ENCODE data around the gene TNP1. TPM values are rescaled to one million over a fixed set of nuclear protein-coding genes. Genes with fewer than 3 reads are reported as not detected.

TNP1 gene
- total and polyA plus RNA-seq, 2 donors = 0.57 to 3.4 TPM

DNA sequence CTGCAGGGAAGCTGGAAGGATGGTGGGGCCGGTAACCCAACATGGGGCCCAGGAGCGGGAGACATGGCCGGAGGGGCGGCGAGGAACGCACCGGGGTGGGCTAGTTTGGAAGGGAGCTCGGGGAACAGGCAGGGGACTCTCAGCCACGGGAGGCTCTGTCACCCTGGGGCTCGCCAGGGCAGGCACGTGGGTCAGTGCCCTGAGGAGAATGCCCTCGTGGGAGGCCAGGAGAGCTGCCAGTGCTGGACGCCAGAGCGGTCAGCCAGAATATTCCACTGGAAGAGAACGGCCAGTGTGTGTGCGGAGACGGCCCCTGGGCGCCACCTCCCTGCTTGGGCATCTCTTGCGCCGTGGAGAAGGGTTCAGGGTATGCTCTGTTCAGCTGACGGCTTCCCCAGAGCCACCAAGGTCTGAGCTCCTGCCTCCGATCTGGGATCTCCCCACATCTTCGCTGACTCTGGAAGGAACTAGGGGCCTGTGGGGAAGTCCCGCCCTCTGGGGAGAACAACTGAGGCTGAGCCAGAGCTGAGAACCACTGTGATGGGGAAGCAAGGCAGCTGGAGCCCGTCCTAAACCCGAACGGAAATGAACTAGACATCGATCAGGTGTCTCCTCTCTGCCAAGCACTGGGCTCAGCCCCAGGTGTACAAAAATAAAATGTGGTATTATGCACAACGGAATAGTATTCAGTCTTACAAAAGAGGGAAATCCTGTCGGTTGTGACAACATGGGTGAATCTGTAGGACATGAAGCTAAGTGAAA is 49.3 kb downstream of the TNP1 start:
- no peak for DNase-seq (ENCODE audit: low read depth in 6 of 9, low spot score in 9 of 9)
- Histone ChIP-seq H3K4me3 (ENCODE audit: low read length in 2 of 2) (no peak overlapping the region), H3K27ac (ENCODE audit: low read depth in 1 of 2, low read length in 1 of 2) (no peak overlapping the region), H3K9me3 (ENCODE audit: control insufficient read depth in 2 of 2, insufficient read depth in 1 of 2, low read length in 1 of 2) (no peaks in the 10 kb centered on the region), H3K36me3 (ENCODE audit: control insufficient read depth in 2 of 2, insufficient read depth in 2 of 2, low read length in 1 of 2) (no peaks in the 10 kb centered on the region), H3K4me1 (ENCODE audit: control insufficient read depth in 2 of 2, insufficient read depth in 2 of 2, low read length in 2 of 2) (no peaks in the 10 kb centered on the region), H3K27me3 (ENCODE audit: control insufficient read depth in 2 of 2, insufficient read depth in 1 of 2, low read length in 1 of 2) (no peaks in the 10 kb centered on the region)
- WGBS = 94% methylated on average over 30 of the region's 30 CpGs

Other genes starting within 250 kb of the TNP1 start
- gene IGFBP2, start 226.6 kb downstream of the TNP1 start, total RNA-seq = 189 TPM
- 111 TPM for gene IGFBP2, start 226.6 kb downstream of the TNP1 start, polyA plus RNA-seq
- 6.6 TPM for gene IGFBP5, start 164.5 kb downstream of the TNP1 start, total RNA-seq
- 134 TPM for gene IGFBP5, start 164.5 kb downstream of the TNP1 start, polyA plus RNA-seq